ENCODE measurements around the gene NPSR1.
"Not testable (repeated sequence)": the region's sequence is repeated elsewhere in the genome, so short reads cannot be mapped to it uniquely, and the experiment has no call there.

Gene NPSR1

GRCh38 chr7:34839645-34840044 lies 181.6 kb downstream of the NPSR1 start:
- DNase-seq = no peak

GRCh38 chr7:34840176-34840785 lies 182.3 kb downstream of the NPSR1 start:
- no peak for DNase-seq

GRCh38 chr7:34841326-34841725 lies 183.3 kb downstream of the NPSR1 start:
- DNase-seq = no peak

- DNase-seq = no peak
These were observed 184.8 kb downstream of the NPSR1 start for GRCh38 chr7:34842782-34843181.

- DNase-seq = no peak
These were observed 186.4 kb downstream of the NPSR1 start for GRCh38 chr7:34844406-34844805.

GRCh38 chr7:34844936-34845665 lies 187.1 kb downstream of the NPSR1 start:
- DNase-seq = no peak

GRCh38 chr7:34845666-34846361 lies 187.8 kb downstream of the NPSR1 start:
- no peak for DNase-seq

- DNase-seq = no peak
These were observed 189.0 kb downstream of the NPSR1 start for GRCh38 chr7:34846976-34847375.

GRCh38 chr7:34848670-34849069 lies 190.7 kb downstream of the NPSR1 start:
- no peak for DNase-seq

GRCh38 chr7:34849163-34849960 lies 191.3 kb downstream of the NPSR1 start:
- no peak for DNase-seq

GRCh38 chr7:34849986-34850385 lies 192.0 kb downstream of the NPSR1 start:
- no peak for DNase-seq

GRCh38 chr7:34850681-34851080 lies 192.7 kb downstream of the NPSR1 start:
- DNase-seq = no peak

GRCh38 chr7:34851431-34851830 lies 193.4 kb downstream of the NPSR1 start:
- DNase-seq = no peak

- not testable (repeated sequence) for DNase-seq
These were observed 200.4 kb downstream of the NPSR1 start for GRCh38 chr7:34858444-34858843.

GRCh38 chr7:34859281-34859680 lies 201.3 kb downstream of the NPSR1 start:
- DNase-seq = not testable (repeated sequence)

GRCh38 chr7:34866222-34866621 lies 208.2 kb downstream of the NPSR1 start:
- not testable (repeated sequence) for DNase-seq

- not testable (repeated sequence) for DNase-seq
These were observed 209.3 kb downstream of the NPSR1 start for GRCh38 chr7:34867341-34867740.

- not testable (repeated sequence) for DNase-seq
These were observed 210.6 kb downstream of the NPSR1 start for GRCh38 chr7:34868602-34869001.

GRCh38 chr7:34869057-34869456 lies 211.0 kb downstream of the NPSR1 start:
- no peak for DNase-seq

- DNase-seq = not testable (repeated sequence)
These were observed 212.0 kb downstream of the NPSR1 start for GRCh38 chr7:34870041-34870440.

GRCh38 chr7:34874329-34874728 lies 216.3 kb downstream of the NPSR1 start:
- not testable (repeated sequence) for DNase-seq

- no peak for DNase-seq
These were observed 217.5 kb downstream of the NPSR1 start for GRCh38 chr7:34875481-34875880.
